Astrocyte of the spinal cord (primary cell): Measurements from ENCODE around the gene SLC25A38.

Source experiments
- DNase-seq: peaks from one replicate; pipeline ENCODE4 v3.0.0; 2011; ENCODE audit warnings: low read depth, low spot score
- H3K4me3 ChIP-seq: 2 replicates; pipeline ENCODE4 v1.5.1; 2011; ENCODE audit warnings: low read depth, mild to moderate bottlenecking, low read length, moderate library complexity
- CTCF ChIP-seq: IDR thresholded peaks from 2 replicates; pipeline ENCODE4 v1.5.1; 2012; ENCODE audit warnings: low read depth, mild to moderate bottlenecking, low read length, inconsistent platforms
- in situ Hi-C: cut with HindIII; loops from 2 replicates; pipeline ENCODE4 v1.10.0; 2017; ENCODE audit warnings: low sequenced_read_pairs

The SLC25A38 gene

GRCh38 chr3:39423436-39423970 is 40.3 kb downstream of the SLC25A38 start:
- no peak overlapping the region for H3K4me3 ChIP-seq
- no peak for DNase-seq
- in situ Hi-C loops: no loop called here
- no peak for TF ChIP-seq CTCF

GRCh38 chr3:39426312-39426711 is 43.1 kb downstream of the SLC25A38 start:
- DNase-seq: no peak
- in situ Hi-C loops: no loop called here
- H3K4me3 ChIP-seq: no peak overlapping the region
- TF ChIP-seq CTCF: no peak

GRCh38 chr3:39427506-39427905 is 44.3 kb downstream of the SLC25A38 start:
- in situ Hi-C loops: no loop called here
- DNase-seq: no peak
- TF ChIP-seq CTCF: no peak
- H3K4me3 ChIP-seq: no peak overlapping the region

- H3K4me3 ChIP-seq: no peak overlapping the region
- in situ Hi-C loops: no loop called here
- no peak for DNase-seq
- no peak for TF ChIP-seq CTCF
These were observed 45.6 kb downstream of the SLC25A38 start for GRCh38 chr3:39428745-39429201.

GRCh38 chr3:39429466-39429865 is 46.3 kb downstream of the SLC25A38 start:
- in situ Hi-C loops: no loop called here
- no peak overlapping the region for H3K4me3 ChIP-seq
- no peak for DNase-seq
- TF ChIP-seq CTCF: no peak

- no peak overlapping the region for H3K4me3 ChIP-seq
- TF ChIP-seq CTCF: no peak
- no peak for DNase-seq
- in situ Hi-C loops: no loop called here
These were observed 49.2 kb downstream of the SLC25A38 start for GRCh38 chr3:39432342-39432741.

GRCh38 chr3:39433642-39434041 is 50.5 kb downstream of the SLC25A38 start:
- TF ChIP-seq CTCF: no peak
- in situ Hi-C loops: no loop called here
- peak; percentile 57 for DNase-seq
- H3K4me3 ChIP-seq: no peak overlapping the region
